ENCODE data around the gene SEC24C.
"Not testable (repeated sequence)": the region's sequence is repeated elsewhere in the genome, so short reads cannot be mapped to it uniquely, and the experiment has no call there.

Gene SEC24C, protein sequence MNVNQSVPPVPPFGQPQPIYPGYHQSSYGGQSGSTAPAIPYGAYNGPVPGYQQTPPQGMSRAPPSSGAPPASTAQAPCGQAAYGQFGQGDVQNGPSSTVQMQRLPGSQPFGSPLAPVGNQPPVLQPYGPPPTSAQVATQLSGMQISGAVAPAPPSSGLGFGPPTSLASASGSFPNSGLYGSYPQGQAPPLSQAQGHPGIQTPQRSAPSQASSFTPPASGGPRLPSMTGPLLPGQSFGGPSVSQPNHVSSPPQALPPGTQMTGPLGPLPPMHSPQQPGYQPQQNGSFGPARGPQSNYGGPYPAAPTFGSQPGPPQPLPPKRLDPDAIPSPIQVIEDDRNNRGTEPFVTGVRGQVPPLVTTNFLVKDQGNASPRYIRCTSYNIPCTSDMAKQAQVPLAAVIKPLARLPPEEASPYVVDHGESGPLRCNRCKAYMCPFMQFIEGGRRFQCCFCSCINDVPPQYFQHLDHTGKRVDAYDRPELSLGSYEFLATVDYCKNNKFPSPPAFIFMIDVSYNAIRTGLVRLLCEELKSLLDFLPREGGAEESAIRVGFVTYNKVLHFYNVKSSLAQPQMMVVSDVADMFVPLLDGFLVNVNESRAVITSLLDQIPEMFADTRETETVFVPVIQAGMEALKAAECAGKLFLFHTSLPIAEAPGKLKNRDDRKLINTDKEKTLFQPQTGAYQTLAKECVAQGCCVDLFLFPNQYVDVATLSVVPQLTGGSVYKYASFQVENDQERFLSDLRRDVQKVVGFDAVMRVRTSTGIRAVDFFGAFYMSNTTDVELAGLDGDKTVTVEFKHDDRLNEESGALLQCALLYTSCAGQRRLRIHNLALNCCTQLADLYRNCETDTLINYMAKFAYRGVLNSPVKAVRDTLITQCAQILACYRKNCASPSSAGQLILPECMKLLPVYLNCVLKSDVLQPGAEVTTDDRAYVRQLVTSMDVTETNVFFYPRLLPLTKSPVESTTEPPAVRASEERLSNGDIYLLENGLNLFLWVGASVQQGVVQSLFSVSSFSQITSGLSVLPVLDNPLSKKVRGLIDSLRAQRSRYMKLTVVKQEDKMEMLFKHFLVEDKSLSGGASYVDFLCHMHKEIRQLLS

DNA sequence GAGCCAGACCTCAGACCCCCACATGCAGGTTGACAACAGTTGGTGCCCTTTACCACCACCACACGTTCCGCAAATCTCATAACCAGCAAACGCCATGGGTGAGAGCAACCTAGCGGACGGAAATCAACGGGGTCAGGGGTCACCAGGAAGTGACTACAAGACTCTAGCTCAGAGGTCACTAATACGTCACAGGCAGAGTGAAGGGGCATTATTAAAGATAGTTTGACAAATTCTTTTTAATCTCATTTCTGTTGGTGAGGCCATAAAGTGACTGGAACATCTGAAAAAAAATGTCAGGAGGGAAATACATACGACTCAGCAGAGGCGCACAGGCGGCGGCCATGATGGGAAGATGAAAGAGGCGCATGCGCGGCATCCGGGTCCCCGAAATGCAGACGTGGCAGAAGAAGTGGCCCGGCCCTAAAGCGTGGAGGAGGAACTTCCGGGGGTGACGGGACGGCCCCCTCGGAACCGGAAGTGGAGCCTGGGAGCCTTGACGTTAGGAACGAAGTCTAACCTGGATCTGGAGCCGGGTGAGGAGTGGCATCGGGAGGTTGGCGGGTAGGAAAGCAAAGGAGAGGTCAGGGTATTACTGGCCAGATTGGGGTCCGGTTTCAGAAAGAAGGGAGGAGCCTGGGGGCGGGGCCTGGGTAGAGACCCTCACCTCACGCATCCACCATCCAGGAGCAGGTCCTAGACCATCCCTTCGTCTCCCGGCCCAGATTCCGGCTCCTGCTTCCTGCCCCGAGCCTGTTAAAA lies at the start of gene SEC24C:
Gene SEC24C (plus strand): TSS at position 468 of the 759 bp plus-strand sequence. CDS start 2,461 bp downstream, outside the sequence.
- in situ Hi-C loops (cut with MboI; ENCODE audit: low sequenced_read_pairs), result no loop called here

DNA sequence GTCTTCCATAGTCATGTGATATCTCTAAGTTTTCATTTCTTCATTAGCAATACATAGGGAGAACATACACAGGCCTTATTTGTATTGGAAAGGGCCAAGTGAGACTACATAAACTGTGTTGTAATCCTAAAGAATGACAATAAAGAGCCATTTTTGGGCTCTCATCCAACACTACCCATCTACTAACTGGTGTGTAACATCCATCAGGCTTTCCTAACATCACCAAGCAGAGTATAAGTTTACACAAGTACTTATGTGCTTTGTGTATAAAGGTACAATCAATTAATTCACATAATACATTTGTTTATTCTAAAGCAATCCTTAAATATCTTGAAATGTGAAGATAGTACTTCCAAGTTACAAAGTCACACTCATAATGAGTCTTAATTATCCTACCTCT lies 48.9 kb upstream of the SEC24C start:
- in situ Hi-C loops (cut with MboI; ENCODE audit: low sequenced_read_pairs), result not testable (repeated sequence)

DNA sequence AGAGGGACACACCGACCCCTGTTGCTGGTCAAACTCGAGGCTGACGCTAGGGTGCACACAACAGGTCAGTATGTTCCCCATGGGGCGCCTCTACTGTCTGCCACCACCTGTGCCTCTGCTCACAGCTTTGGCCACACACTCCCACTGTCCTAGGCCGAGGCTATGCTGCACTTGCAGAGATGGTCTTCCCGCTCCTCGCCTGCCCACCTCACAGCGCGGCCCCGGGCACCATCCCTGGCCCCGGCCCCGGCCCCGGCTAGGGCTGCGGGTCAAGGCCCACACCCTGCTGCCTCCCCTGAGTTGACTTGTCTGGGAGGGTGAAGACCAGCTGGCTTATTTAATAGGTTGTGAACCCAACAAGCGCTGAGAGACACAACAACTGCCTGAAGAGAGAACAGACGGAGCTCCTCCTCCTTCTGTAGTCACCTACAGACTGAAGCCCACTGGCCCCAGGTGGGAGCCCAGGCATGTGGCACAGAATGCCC lies 46.5 kb upstream of the SEC24C start, which contains the start of gene AGAP5:
Gene AGAP5 (minus strand): TSS at position 435 of the 485 bp plus-strand sequence. CDS start 354 bp downstream, at position 81.
- in situ Hi-C loops (cut with MboI; ENCODE audit: low sequenced_read_pairs), result not testable (repeated sequence)

DNA sequence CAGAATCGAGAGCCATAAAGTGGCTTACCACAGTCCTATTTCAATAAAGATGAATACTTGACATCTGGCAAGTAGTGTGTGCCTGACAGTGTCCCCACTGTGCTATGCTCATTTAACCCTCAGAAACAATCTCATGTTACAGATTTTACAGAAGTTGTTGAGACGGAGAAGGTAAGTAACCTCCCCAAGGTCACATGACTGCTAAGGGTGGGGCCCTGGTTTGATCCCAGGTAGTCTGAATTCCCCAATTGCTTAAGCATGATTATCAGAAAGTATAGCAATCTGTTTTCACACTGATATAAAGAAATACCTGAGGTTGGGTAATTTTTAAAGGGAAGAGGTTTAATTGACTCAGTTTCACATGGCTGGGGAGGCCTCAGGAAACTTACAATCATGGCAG lies 45.4 kb upstream of the SEC24C start:
- in situ Hi-C loops (cut with MboI; ENCODE audit: low sequenced_read_pairs), result not testable (repeated sequence)

DNA sequence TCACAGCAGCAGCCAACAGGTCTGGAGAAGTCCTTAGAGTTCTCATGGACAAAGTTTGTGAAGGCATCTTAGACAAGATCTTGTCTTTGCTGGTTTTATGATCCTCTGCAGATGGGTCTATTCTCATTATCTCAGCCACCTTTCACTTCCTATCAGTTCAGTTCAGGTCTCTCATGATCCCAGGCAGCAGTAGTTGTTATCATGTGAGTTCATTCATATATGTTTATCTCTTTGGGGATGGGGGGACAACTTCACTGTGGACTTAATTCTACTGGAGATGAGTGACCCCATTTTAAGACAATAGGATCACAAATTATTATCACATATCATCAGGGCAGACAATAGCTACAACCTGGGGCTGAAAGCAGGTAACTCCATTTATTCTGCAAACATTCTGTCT lies 40.2 kb upstream of the SEC24C start:
- in situ Hi-C loops (cut with MboI; ENCODE audit: low sequenced_read_pairs), result not testable (repeated sequence)

DNA sequence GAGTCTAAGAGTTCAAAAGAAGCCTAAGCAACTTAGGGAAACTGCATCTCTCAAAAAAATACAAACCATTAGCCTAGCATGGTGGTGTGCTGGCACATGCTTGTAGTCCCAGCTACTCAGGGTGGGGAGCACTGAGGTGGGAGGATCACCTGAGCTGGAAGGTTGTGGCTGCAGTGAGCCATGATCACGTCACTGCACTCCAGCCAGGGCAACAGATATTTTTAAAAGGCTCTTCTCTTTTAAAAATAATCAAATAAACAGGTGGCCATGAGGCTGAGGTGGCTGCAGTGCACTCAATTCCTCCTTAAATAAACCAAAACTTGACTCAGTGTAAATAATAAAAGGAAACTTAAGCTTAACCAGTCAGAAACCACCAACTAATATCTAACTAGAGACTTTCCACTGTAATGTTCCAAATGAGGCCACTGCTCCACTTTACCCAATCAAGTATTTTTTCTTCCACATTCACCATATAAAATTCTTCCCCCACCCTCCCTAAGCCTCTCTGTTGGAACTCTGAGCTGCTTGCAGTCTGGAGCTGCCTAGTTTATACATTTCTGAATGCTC lies 38.6 kb upstream of the SEC24C start:
- in situ Hi-C loops (cut with MboI; ENCODE audit: low sequenced_read_pairs), result not testable (repeated sequence)

DNA sequence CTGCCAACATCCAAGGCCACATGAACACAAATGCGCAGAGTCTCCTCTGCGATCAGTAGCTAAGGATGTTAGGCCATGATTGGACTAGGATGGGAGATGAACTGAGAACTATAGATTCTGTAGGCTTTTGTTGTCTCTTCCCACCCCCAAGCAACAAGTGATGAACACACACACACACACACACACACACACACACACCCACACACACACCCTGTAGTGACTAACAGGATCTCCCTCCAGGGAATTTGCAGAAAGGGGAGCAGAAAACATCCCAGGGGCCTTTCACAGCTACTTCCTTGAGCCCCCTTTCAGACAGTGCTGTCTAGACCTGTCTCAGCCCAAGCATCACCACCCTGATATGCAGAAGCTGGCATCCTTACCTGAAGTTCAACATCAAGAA lies 37.7 kb upstream of the SEC24C start:
- in situ Hi-C loops (cut with MboI; ENCODE audit: low sequenced_read_pairs), result not testable (repeated sequence)

DNA sequence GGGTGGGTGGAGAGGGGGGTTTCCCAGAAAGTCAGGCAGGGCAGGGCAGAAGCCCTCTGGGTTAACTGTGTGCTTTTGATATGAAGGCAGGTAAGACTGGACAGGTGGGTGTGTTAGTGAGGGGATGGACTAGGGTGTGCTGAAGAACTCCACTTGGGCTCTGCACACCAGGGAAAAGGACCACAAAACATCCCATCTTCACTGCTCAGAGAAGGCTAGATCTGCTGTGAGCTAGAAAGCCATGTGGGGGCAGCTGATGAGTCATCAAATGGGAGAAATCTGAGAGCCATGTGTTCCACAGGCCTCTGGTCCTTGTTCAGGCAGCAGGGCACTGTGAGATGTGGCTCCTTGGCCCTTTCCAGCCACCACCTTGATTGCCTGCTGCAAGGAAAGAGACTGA lies 36.5 kb upstream of the SEC24C start:
- in situ Hi-C loops (cut with MboI; ENCODE audit: low sequenced_read_pairs), result not testable (repeated sequence)

DNA sequence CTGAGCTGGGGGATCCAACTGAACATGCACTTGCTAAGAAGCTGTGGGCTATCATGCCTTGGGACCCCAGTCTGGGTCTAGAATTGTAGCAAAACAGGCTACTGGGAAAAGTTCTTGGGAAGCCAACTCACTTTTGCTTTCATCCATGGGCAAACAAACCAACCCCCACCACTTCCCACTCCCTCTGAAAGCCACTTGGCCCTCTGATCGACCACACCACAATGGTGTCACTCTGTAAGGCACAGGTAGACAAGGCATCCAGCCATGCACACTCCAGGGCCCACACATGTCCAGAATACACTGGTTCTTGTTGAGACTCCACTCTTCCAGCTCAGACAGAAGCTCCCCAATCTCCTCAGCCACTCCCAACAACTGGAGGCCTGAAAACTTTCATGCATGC lies 36.0 kb upstream of the SEC24C start:
- in situ Hi-C loops (cut with MboI; ENCODE audit: low sequenced_read_pairs), result not testable (repeated sequence)

DNA sequence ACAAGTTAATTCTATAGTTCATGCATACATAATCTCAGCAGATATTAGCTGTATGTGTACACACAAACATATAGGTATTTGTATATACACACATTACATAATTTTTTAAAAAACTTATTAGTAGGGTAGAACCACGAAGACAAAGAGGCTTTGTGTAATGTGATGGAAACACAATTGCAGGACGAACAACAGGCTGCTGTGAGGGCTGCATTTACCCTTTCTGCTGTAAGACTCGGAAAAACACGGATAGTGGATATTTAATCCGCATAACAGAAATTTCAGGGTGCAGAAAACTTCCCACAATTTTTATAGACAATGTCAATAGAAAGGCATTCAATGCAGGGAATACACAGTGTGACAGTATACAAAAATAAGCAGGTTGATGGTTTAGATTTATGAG lies 32.5 kb upstream of the SEC24C start:
- in situ Hi-C loops (cut with MboI; ENCODE audit: low sequenced_read_pairs), result not testable (repeated sequence)

DNA sequence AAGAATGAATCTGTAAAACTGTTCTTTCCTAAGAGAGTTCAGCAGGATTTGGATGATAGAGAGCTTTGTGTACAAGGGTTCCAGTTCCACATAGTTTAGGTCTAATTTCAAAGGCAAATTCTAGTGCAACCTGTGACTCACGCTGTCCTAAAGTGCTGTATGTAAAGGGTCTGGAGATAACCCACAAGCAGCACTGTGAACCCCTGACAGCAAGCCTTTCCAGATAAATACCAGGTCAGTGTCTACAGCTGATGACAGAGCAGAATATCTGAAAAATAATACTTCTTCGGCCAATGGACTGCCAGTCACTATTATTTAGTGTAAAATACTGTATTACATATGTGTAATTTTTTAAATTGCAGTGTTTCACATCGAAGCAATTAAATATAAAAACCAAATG lies 30.3 kb upstream of the SEC24C start:
- in situ Hi-C loops (cut with MboI; ENCODE audit: low sequenced_read_pairs), result not testable (repeated sequence)

DNA sequence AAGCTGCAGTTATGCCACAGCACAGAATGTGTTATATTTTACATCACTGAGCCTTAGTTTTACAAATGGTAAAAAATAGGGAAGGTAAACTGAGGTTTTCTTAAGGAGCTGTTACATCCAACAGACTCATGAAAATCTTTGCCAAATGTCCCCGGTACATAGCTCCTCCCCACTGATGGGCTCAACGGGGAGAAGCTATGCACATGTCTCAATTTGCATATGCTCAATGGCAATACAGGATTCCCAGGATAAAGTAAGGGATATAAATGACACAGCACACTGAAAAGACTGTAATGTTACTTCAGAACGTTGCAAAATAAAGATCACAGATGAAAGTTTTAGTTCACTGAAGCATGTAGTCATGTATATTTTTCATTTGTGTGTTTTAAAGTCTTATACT lies 29.7 kb upstream of the SEC24C start:
- in situ Hi-C loops (cut with MboI; ENCODE audit: low sequenced_read_pairs), result not testable (repeated sequence)

DNA sequence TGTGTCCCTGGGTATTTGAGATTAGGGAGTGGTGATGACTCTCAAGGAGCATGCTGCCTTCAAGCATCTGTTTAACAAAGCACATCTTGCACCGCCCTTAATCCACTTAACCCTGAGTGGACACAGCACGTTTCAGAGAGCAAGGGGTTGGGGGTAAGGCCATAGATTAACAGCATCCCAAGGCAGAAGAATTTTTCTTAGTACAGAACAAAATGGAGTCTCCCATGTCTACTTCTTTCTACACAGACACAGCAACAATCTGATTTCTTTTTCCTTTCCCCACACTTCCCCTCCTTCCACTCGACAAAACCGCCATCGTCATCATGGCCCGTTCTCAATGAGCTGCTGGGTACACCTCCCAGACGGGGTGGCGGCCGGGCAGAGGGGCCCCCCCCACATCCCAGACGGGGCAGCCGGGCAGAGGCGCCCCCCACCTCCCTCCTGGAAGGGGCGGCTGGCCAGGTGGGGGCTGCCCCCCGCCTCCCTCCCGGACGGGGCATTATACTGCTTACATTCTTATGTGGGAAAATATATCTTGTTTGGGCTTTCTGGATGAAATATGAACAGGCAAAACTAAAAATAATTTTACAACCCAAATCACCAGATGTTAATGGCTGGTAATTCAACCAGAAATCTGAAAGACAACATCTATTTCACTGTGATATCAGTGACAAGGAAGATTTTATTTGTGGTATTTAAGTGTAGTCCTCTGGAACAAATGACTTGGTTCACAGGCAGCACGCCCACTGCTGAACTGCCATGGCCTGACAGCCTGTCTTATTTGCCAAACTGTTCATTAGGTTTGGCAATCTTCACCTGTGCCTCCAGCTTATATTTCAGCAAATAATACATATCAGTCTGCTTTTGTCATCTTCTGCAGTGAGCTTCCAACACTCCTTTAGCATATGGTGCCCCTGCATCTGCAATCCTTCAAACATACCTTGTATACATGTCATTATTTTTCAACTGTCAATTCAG lies 28.7 kb upstream of the SEC24C start:
- in situ Hi-C loops (cut with MboI; ENCODE audit: low sequenced_read_pairs), result not testable (repeated sequence)

DNA sequence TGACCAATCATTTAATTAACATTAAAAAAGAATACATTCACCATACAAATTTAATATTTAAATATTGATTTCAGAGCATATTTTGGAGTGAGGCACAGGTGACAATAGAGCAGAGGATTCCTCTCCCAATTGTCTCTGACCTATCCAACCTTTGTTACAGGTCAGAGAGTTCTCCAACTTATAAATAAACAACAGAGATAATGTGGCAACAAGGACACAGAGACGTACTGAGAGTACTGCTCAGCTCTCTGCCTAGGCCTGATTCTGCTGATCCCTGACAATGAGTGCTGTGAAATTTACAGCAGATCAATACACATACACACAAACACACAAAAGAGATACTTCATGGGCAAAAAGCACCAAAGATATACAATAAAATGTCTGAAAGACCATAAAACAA lies 27.9 kb upstream of the SEC24C start:
- in situ Hi-C loops (cut with MboI; ENCODE audit: low sequenced_read_pairs), result no loop called here

DNA sequence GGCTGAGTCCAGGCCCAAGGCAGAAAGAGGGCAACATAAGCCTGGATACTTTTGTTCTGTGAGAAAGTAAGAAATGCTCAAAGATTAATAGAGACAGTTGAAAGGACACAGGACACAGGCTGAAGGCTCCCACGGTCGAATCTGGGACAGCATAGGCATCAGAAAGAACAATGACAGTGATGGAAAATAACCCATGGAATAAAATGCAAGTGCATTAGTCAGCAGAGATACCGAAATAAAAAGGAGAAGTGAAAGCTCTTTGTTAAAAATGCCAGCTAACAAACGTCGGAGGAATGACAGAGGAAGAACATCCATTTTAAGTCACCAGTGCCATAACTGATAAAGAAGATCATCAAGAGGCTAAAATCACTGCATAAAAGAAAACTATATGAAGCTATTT lies 26.6 kb upstream of the SEC24C start:
- in situ Hi-C loops (cut with MboI; ENCODE audit: low sequenced_read_pairs), result no loop called here

DNA sequence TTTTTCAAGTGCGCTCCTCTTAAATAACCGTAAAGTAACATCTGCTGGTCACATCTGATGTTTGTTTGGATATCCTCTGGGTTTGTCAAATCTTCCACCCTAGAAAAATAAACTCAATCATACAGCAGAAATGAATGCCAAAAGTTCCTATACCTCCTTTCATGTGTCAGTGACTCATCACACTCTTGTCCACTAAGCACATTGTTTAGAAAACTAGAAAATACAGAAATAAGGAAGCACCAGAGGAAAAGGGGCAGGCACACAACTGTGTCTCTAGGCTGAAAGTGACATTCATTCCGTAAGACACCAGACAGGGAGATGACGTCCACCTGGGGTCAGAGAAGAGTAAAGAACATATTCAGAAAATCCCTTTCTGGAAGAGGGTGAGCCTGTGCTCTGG lies 23.6 kb upstream of the SEC24C start:
- in situ Hi-C loops (cut with MboI; ENCODE audit: low sequenced_read_pairs), result not testable (repeated sequence)

DNA sequence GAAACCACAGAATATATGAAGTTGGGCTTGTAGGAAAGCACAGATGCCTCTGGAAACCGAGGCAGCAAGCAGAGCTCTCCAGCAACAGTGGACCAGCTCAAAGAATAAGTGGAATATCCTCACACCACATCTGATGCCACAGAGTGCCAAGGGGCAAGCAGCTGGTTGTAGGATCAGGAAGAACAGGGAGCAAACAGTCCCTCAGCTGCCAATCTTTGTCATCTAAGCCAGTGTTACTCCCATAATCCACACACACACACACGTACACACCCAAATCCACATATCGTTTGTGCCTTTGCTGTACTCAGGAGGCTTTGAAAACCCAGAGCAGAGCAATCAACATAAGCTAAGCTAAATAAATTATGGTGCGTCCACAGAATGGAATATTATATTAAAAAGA lies 20.7 kb upstream of the SEC24C start:
- in situ Hi-C loops (cut with MboI; ENCODE audit: low sequenced_read_pairs), result no loop called here

DNA sequence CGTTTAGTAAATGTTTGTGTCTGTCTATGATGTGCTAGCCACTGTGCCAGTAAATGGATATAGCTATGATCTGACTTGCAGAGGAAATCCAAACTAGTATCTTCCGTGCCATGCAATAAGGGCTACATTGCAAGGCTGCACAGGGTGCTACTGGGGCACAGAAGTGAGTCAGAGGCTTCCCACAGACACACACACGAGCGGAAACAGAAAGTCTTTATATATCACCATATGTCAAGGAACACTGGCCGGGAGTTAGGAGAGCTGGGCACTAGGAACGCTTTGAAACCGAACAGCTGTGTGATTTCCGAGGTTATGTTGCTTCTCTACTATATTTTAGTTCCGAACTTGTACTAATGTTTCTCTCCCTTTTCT lies 14.4 kb upstream of the SEC24C start:
- in situ Hi-C loops (cut with MboI; ENCODE audit: low sequenced_read_pairs), result not testable (repeated sequence)
